Astrocyte of the cerebellum (primary cell): ENCODE data around the gene CARMIL1.

Experiments
- DNase-seq: peaks from one replicate; pipeline ENCODE4 v3.0.0-alpha.2; 2011; ENCODE audit warnings: low read depth
- H3K4me3 ChIP-seq: 2 replicates; pipeline ENCODE4 v1.5.1; 2011; ENCODE audit warnings: mild to moderate bottlenecking, low read depth, low read length, moderate library complexity
- in situ Hi-C: cut with HindIII; loops from 2 replicates; pipeline ENCODE4 v1.10.0; 2017; ENCODE audit warnings: low sequenced_read_pairs
- TF ChIP-seq, protein P1 (sequence below): IDR thresholded peaks from 2 replicates; pipeline ENCODE4 v1.5.1; 2012; ENCODE audit warnings: low read length, low read depth, moderate library complexity, mild to moderate bottlenecking; ENCODE audit errors: missing control alignments

Gene CARMIL1

GRCh38 chr6:25388776-25389175 is 109.6 kb downstream of the CARMIL1 start:
- TF ChIP-seq, protein P1, sequence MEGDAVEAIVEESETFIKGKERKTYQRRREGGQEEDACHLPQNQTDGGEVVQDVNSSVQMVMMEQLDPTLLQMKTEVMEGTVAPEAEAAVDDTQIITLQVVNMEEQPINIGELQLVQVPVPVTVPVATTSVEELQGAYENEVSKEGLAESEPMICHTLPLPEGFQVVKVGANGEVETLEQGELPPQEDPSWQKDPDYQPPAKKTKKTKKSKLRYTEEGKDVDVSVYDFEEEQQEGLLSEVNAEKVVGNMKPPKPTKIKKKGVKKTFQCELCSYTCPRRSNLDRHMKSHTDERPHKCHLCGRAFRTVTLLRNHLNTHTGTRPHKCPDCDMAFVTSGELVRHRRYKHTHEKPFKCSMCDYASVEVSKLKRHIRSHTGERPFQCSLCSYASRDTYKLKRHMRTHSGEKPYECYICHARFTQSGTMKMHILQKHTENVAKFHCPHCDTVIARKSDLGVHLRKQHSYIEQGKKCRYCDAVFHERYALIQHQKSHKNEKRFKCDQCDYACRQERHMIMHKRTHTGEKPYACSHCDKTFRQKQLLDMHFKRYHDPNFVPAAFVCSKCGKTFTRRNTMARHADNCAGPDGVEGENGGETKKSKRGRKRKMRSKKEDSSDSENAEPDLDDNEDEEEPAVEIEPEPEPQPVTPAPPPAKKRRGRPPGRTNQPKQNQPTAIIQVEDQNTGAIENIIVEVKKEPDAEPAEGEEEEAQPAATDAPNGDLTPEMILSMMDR = no peak
- no peak for DNase-seq
- H3K4me3 ChIP-seq = no peak overlapping the region
- in situ Hi-C loops = no loop called here

DNA sequence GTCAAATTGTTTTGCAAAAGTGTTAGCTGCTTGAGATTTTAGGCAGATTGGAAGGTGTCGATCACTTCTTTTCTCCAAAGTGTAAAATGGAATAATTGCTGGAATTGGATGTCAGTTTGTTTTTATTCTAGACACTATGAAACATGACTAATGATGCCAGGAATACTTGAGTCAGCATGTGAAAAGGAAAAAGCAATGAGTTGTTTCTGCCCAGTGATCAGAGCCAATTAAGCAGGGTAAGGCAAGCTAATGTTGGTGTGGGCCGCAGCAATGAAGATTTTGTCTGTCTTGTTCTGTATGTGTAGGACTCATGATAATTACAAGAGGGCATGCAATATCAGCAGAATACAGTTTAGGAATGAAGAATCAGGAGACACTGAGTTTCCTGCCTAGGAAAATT is 110.3 kb downstream of the CARMIL1 start:
- TF ChIP-seq, protein P1 = no peak
- in situ Hi-C loops = no loop called here
- DNase-seq = peak; percentile 20
- H3K4me3 ChIP-seq = no peak overlapping the region

DNA sequence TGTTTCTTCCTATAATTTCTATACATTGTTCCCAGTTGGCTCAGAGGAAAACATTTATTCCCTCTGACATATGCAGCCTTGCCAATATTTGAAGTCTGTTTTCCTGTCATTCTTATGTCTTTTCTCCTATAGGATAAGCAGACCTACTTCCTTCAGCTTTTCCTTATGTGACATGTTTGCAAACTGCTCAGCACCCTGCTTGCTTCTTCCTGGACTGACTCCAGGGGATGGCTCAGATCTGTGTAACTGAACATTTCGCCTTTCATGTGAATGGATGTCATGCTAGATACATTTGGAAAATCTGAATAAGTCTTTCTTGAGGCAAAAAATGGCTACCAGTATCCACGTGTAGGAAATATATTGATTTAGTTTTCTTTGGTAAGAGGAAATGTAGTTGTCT is 113.2 kb downstream of the CARMIL1 start:
- no peak overlapping the region for H3K4me3 ChIP-seq
- TF ChIP-seq, protein P1 = no peak
- in situ Hi-C loops = no loop called here
- no peak for DNase-seq

- no peak overlapping the region for H3K4me3 ChIP-seq
- in situ Hi-C loops = no loop called here
- TF ChIP-seq, protein P1 = no peak
- no peak for DNase-seq
Measured at GRCh38 chr6:25395731-25396130, 116.6 kb downstream of the CARMIL1 start.

DNA sequence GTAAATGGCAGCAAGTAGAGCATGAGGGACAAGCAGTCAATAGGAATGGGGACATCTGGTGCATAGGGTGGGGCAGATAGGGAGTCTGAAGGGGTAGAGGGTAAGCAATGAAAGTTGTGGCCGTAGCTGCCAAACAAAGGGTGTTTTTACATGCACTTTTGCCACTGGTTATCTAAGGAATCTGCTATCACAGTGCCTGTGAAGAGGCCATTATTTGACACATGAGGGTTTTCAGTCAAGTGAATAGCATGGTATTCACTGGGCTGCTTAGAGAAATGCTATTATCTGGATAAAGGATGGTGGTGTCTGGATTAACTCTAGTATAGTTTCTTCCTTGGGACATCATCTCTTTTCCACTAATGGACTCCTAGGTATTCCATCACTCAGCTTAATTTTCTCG is 118.2 kb downstream of the CARMIL1 start:
- in situ Hi-C loops = no loop called here

DNA sequence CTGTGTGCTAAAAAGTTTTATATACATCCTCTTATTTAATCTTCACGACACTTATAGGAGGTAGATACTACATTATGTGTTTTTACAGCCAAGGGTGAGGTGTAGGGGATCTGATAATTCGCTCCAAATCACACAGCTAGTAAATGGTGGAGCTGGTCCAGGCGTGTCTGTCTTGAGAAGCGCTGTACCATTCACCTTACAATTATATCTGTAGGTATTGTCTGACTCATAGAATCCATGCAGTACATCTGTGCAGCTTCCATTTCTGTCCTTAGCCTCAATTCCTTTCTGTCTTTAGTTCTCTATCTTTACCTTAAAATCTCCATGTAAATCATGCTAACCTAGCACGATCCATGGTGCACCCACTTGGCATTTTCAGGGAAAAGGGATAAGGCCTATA is 120.7 kb downstream of the CARMIL1 start:
- no peak for DNase-seq
- TF ChIP-seq, protein P1 = no peak
- H3K4me3 ChIP-seq = no peak overlapping the region
- in situ Hi-C loops = no loop called here

More for the DNA sequence above, 118.2 kb downstream of the CARMIL1 start:
- no peak overlapping the region for H3K4me3 ChIP-seq
- DNase-seq = no peak
- TF ChIP-seq, protein P1 = no peak

GRCh38 chr6:25401711-25402110 is 122.5 kb downstream of the CARMIL1 start:
- no peak overlapping the region for H3K4me3 ChIP-seq
- no peak for DNase-seq
- in situ Hi-C loops = no loop called here
- TF ChIP-seq, protein P1 = no peak
